ENCODE data around the gene CD244. TPM values are rescaled to one million over a fixed set of nuclear protein-coding genes. Genes with fewer than 3 reads are reported as not detected.
"Not testable (repeated sequence)": the region's sequence is repeated elsewhere in the genome, so short reads cannot be mapped to it uniquely, and the experiment has no call there.

The CD244 gene
- polyA plus RNA-seq, 1 donor = 0.16 TPM

DNA sequence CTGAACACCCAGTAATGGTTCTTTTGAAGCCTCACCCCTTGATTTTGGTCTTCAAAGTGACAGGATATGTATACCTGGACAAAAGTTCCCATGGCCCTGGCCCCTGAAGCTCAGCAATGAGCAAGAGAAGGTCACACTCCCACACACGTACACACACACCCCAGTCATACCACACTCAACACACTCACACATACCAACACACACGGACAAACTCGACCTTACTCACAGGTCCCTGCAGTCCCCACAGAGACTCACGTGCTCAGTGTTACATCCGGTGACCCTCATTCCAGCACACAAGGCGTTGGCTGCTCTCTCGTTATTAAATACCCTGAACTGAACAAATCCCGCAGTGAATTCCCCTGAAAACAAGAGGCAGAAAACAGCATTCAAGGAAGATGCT is 16.4 kb upstream of the CD244 start:
- DNase-seq (ENCODE audit: low read depth) = no peak

DNA sequence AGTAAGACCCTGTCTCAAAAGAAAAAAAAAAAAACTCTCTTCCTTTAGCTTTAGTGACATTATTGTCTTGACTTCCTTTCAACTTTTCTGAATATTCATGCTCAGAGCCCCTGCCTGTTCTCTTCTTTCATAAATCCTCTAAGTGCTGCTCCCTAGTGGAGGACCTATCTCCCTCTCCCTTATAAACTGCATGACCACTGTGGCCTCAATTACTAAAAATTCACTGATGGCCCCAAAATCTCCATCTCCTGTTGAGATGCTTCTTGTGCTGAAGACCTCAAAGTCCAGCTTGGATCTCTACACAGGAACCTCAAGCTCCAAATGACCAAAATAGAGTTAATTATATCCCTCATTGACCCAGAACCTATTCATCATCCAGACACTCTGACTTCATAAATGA is 14.5 kb upstream of the CD244 start:
- no peak for DNase-seq (ENCODE audit: low read depth)

DNA sequence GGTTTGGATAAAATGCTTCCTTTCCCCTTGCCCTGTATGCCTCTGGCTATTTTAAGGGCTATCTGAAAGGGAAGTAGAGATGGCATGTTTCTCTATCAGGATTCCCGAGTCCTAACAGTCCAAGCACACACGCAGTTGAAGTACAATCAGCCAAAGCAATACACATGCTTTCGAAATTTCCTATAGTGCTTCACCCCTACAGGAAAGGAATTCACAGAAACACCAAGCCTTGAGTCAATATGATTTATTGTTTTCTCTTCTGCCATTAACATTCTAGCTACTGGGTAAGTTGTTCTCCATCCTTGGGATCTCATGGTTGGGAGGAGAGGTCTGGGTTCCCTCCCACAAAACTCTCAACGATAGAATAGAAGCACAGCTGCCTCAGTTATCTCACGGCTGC is 13.6 kb upstream of the CD244 start:
- no peak for DNase-seq (ENCODE audit: low read depth)

DNA sequence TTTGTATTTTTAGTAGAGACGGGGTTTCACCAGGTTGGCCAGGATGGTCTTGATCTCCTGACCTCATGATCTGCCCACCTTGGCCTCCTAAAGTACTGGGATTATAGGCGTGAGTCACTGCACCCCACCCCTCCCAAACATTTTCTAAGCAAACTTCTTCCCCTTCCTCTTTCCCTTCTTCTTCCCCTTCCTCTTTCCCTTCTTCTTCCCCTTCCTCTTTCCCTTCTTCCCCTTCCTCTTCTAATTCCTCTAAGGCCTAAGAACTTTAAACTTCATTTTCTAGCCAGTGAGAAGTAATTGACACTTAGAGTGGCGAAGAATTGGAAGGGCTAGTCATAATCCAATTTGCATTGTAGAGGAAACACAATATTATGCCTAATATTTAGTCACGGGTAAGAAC is 12.9 kb upstream of the CD244 start:
- not testable (repeated sequence) for DNase-seq (ENCODE audit: low read depth)

DNA sequence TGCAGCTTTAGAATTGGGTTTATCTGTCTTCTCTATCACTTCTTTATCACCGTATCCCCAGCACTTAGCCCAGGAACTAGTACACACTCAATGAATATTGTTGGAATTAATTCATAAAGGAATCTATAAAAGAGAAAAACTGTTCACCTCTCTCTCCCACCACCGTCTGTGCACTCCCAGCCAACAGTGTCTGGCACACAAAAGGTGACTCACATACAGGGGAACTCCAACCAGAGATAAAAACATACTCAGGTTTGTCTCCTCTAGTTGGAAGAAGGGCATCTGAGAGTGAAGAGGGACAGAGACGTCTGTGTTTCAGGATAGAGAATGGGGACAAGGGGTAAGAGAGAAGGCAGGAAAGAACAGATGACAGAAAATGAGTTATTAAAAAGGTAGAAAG is 12.2 kb upstream of the CD244 start:
- no peak for DNase-seq (ENCODE audit: low read depth)

DNA sequence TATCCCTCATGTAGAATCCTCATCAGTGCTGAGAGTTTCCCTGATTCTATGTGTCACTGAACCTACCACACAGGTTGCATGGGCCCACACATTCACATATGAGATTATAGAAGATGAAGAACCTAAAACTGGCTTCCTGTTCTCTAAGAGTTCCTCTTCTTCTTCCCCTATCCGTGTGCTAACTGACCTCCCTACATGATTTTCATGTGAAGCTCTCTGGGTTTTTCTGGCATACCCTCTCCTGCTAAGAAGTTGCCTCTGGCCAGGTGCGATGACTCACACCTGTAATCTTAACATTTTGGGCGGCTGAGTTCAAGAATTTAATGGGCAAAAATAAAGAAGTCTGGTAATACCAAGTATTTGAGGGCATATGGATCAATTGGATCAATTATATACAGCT is 5.5 kb upstream of the CD244 start:
- no peak for DNase-seq (ENCODE audit: low read depth)

DNA sequence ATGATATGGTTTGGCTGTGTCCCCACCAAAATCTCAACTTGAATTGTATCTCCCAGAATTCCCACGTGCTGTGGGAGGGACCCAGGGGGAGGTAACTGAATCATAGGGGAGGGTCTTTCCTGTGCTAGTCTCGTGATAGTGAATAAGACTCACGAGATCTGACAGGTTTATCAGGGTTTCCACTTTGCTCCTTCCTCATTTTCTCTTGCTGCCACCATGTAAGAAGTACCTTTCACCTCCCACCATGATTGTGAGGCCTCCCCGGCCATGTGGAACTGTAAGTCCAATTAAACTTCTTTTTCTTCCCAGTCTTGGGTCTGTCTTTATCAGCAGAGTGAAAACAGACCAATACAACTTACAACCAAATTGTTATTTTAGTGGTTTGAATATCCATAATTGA is 5.0 kb upstream of the CD244 start:
- not testable (repeated sequence) for DNase-seq (ENCODE audit: low read depth)

DNA sequence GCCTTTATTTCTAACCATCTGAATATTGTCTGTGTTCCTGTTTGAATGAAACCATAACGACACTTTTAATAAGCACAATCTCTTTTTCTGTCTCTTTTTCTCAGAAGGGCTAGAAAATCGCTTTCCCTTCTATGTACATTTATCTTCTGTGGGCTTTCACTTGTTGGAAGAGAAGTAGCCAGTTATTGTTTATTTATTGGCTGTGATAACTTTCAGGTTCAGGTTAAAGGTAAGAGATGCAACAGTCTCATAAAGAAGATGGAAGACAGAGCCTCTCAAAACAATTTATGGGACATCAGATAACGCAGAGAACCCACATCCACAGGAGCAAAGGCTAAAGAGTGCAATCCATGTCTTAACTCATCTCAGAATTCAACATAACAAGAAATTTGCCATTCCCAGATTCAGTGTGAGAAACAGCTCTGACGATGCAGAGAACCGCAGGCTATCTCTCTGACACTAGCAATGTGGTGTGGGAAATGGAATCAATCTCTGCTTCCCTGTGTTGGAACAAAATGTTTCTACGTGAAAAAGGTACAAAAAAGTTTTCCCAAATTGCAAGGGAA is 4.1 kb upstream of the CD244 start:
- no peak for DNase-seq (ENCODE audit: low read depth)

DNA sequence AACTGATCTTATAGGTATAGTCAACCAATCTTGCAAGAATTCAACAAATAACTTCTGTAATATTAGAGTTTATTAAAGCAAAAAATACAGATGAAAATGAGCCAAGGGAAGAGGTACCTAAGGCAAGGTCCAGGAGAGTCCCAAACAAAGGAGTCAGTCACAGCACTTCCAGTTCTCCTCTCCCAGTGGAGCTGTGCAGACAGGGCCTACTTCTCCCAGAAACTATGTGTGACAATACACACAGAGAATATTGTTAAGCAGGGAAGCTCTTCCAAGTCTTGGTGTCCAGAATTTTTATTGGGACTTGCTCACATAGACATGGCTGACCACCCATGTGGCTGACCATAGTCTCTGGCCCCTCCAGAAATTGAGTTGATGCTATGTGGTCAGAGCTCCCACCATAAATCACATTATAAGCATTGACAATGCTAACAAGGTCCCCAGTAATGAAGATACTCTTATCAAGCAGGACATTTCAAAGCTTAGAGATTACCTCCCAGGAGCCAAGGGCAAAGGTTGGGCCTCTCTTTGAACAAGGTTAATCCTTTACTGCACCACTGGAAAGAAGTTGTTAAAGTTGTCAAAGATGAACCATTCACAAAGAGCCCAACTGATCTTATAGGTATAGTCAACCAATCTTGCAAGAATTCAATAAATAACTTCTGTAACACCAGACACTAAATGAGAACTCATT is 3.5 kb upstream of the CD244 start:
- DNase-seq (ENCODE audit: low read depth) = no peak

DNA sequence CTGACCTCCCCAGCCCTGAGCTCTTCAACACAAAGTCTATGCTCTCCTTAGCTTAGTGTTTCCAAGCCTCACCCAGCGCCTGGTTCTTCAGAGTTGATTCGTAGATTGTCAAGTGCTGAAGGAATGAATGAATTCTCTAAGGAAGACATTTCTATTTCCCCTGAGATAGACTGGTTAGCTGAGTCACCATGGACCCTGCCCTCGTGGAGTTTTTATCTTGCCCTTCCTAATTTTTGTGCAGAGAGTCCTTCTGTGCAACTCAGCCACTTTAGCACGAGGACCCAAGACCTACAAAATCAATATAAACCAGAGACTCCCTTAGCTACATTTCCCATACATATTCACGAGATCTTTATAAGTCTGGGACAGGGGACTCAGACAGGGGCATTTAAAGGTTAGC is 2.6 kb upstream of the CD244 start:
- DNase-seq (ENCODE audit: low read depth) = no peak

DNA sequence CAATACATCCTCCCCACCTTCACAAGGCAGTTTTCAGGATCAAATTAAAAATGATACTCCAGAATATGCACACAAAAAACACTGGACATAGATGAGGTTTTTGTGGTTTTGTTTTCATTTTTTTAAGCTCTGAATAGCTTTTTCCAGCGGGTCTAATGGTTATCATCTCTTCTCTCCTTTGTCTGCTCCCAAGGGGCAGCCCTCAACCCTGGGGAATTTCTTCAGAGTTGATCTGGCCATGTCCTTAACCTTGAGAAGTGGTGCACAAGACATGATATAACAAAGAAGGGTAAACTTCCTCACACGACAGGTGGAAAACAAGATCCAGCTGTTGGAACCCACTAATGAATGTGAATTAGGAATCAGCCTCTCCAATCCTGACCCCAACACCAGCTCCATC is 1.5 kb upstream of the CD244 start:
- no peak for DNase-seq (ENCODE audit: low read depth)

DNA sequence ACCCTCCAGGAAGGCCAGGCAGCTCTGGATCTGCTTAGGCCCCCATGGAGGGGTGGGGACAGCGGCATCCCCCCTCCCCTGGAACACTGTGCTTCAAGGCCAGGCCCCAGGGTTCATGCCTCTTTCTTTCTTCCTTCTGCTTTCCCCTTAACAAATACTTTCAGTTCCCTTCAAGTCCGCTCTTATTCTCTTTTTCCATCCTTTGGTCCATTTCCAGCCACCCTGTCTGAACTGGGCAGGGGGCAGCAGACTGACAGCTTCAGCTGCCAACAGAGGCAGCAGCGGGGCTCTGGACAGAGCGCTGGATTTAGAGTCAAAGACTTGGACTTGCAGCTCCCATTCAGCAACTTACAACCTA is 1.1 kb upstream of the CD244 start:
- no peak for DNase-seq (ENCODE audit: low read depth)

DNA sequence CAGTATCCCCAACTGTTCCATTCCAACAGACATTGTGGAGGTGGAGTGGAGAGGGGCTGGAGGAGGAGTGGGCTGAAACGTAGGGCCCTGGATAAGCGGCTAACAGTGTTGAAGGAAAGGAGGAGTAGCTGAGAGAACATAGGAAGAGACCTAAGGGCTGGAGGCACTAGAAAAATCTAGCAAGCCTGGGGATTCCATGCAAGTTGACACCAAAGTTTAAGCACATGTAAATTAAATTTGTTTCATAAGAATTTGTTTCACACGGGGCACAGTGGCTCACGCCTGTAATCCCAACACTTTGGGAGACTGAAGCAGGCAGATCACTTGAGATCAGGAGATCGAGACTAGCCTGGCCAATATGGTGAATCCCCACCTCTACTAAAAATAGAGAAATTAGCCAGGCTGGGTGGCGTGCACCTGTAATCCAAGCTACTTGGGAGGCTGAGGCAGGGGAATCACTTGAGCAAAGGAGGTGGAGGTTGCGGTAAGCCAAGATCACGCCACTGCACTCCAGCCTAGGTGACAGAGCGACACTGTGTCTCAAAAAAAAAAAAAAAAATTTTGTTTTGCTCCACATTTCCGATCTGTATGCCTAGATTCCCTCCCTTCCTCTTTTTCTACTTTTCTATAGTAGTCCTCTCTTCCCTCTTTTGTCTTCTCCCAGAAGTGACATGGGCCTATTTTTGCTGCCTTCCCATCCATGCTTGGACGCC is 530 bp upstream of the CD244 start:
- no peak for DNase-seq (ENCODE audit: low read depth)

DNA sequence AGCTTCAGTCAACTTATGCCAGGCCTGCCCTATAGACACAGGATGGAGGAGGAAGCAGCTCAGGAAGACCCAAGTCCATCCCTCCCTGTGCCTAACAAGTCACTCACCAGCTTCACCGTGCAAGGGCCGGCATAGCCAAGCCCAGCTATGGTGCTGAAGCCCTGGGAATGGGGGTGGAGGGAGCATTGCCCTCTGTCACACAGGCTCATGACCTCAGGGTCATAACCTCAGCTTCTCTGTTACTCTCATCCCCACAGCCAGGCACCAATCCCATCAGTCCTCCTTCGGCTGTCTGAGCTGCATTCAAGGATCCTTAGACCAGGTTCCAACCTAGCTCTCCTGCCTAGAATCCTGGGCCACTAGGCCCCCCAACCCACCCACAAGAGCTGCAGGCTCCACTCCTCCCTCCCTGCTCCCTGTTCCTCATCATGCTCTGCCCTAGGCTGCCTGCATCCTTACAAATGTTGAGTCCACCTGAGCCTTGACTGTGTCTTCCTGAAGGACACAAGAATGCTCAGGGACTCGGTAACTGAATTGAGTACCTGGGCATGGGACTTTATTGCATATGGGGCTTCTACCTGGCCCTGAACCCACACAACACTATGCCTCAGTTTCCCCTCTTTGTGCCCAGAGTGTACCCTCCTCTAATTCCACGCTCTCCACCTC is 1.7 kb downstream of the CD244 start:
- DNase-seq (ENCODE audit: low read depth) = no peak

DNA sequence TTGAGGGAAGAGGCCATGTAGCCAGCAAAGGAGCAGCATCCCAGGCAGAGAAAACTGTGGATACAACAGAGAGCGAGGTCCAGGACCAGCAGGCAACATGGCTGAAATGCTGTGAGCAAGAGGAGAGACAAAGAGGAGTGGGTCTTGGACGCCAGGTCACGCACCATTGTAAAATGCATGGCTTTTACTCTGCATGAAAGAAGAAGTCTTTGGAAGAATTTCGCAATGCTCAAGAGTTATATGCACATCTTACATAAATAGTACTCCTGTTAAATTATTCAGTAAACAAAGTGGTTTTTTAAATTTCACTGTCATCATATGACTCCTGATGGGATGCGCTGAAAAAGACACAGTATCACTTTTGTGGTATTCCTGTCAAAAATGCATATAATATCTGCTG is 3.5 kb downstream of the CD244 start:
- no peak for DNase-seq (ENCODE audit: low read depth)

DNA sequence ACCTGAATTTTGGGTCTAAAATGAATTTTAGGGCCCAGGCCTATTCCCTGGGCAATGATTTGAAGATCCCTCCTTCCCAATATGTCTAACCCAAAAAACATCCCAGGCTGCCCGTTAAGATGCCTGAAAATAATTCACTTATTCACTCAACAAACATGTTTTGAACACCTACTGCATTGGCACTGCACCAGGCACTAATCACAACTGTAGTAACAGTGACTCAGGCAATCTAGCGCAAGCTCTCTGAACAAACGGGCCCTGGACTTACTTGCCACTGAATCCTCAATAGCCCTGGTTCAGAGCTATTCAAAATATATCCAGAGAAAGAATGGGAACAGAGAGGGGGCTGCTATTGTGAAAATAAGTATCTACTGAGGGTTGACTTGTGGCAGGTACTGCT is 4.2 kb downstream of the CD244 start:
- DNase-seq (ENCODE audit: low read depth) = no peak

DNA sequence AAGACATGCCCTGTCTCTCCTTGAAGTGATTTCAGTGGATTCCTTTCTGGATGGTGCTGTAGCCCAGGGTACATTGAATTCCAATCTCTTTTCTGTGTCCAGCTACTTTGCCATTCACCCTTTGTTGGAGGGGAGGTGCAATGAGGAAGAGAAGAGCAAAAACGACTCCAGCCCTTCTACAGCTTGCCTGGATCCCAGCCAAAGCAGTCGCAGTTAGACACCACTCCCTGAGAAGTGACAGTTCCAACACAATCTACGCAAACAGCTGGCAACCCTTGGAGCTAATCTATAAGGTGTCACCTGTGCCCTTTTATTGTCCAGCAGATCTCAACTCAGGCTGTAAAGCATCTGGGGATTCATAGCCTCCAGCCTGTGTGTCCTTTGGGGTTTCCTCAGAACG is 4.6 kb downstream of the CD244 start:
- DNase-seq (ENCODE audit: low read depth) = no peak

DNA sequence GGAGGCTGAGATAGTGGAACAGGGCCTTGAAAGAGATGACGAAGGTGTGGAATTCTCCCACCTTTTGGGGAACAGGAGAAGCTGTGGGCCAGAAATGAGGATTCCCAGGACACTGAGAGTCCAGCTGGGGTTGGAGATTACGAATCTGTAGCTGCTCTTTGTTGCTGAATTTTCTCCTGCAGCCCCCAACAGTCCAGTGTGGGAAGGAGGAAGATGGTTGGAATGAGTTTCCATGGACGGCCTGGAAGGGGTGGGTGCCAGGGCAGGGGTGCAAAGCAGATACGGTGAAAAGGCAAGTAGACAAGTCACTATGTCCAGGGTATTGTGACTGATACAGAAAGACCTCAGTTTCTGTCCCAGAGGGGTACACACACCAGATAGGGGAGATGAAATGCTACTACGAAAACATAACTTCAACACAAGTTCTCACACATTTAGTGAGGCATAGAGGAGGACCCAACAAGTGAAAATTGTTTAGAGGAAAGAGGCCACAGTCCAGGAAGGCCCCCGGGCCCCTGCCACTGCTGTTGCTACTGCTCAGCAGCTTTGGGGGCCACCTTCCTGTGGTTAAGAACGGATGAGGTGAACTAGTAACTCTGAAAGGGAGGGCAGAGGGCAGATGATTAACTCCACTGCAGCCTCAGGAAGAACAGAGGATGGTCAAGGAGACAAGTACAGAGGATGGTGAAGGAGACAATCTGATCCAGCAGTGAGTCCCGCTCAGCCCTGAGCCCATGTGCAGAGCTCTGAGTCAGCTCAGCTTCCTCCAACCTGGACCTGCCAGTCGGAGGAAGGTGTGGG is 7.3 kb downstream of the CD244 start:
- DNase-seq (ENCODE audit: low read depth) = no peak

DNA sequence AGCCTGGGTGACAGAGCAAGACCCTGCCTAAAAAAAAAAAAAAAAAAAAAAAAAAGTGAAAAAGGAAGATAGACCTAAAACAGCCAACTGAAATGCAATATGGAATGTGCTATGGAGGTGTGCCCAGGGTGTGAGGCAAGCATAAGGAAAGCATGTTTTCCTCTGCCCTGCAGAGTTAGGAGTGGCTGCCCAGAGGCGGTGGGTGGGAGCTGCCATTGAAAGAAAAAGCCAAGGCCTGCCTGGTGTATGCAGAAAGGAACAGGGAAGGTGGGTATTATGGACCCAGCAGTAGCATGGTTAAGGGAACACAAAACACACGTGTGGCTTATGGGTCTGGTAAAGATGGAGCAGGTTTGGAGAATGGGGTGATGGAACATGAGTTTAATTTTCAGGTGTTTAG is 8.9 kb downstream of the CD244 start:
- DNase-seq (ENCODE audit: low read depth) = no peak

DNA sequence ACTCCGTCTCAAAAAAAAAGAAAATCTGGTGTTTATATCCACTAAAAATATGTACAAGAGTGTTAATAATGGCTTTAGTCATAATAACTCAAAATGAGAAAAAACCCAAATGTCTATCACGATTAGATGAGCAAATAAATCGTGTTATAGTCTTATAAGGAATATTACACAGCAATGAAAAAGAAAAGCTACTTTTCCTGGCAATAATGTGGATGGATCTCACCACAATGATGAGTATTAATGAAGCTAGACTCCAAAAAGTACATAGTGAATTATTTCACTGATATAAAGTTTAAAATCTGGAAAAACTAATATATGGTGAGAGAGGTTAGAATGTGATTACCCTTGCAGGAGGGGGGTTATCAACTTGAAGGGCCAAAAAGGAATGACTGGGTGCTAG is 9.7 kb downstream of the CD244 start:
- no peak for DNase-seq (ENCODE audit: low read depth)

DNA sequence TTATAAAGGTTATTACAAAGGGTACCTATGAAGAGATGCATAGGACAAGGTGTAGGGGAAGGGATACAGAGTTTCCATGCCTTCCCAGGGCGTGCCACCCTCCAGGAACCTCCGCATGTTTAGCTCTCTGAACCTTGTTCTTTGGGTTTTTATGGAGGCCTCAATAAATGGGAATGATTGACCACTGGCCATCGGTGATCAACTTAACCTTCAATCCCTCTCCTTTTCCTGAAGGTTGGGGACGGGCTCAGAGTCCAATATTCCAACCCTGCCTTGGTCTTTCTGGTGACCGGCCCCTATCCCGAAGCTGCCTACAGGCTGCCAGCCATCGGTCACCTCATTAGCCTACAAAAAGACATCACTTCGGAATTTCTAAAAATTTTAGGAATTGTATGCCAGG is 11.7 kb downstream of the CD244 start:
- DNase-seq (ENCODE audit: low read depth) = no peak

DNA sequence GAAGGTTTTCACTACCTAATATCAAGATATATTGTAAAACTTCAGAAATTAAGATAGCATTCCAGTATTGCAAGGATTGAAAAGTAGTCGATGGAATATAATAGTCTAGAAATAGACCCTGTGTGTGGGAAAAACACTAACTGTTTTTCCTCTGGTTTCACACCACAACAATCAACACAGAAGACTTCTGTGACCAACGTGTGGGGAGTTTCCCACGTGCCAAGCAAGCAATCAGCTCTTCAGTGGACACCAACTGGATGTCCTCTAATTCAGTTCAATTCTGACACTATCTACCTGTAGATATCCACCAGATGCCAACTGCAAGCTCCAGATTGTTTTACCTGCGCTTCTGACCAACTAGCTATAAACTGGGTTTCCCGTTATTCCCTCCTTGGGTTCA is 12.1 kb downstream of the CD244 start:
- no peak for DNase-seq (ENCODE audit: low read depth)

All from forelimb muscle (tissue), 1 donor.